OCI-LY1 (cell line): Measurements from ENCODE around the gene LRRFIP2.

ENCODE experiments used
- H2AFZ ChIP-seq: fragments of 200-600 bp; sonication (generic), shearing (Covaris generic); 2 replicates; pipeline ENCODE4 v1.6.0; 2014; ENCODE audit warnings: antibody characterized with exemption, mild to moderate bottlenecking, low read length
- H3F3A ChIP-seq: fragments of 200-600 bp; sonication (generic), shearing (Covaris generic); 2 replicates; pipeline ENCODE4 v1.6.0; 2014; ENCODE audit warnings: mild to moderate bottlenecking, antibody characterized with exemption, low read length, moderate library complexity; ENCODE audit not compliant: insufficient read depth
- H3K27ac ChIP-seq: fragments of 200-600 bp; sonication (generic); 2 replicates; pipeline ENCODE4 v1.5.1; 2014; ENCODE audit warnings: low read length, mixed run types, mild to moderate bottlenecking, low read depth; ENCODE audit not compliant: poor library complexity, severe bottlenecking
- H3K27me3 ChIP-seq: fragments of 200-600 bp; sonication (generic); 2 replicates; pipeline ENCODE4 v1.6.0; 2014; ENCODE audit warnings: antibody characterized with exemption, mild to moderate bottlenecking, low read length, moderate library complexity; ENCODE audit not compliant: insufficient read depth
- H3K36me3 ChIP-seq: fragments of 200-600 bp; sonication (generic); 2 replicates; pipeline ENCODE4 v1.6.1; 2014; ENCODE audit warnings: mild to moderate bottlenecking, antibody characterized with exemption, low read length, moderate library complexity, mixed read lengths; ENCODE audit not compliant: insufficient read depth
- H3K4me1 ChIP-seq: fragments of 200-600 bp; sonication (generic); 2 replicates; pipeline ENCODE4 v1.5.1; 2014; ENCODE audit warnings: mild to moderate bottlenecking, low read length, moderate library complexity; ENCODE audit not compliant: insufficient read depth, severe bottlenecking
- H3K4me2 ChIP-seq: fragments of 200-600 bp; sonication (generic), shearing (Covaris generic); 2 replicates; pipeline ENCODE4 v1.6.1; 2014; ENCODE audit warnings: low read length
- H3K4me3 ChIP-seq: fragments of 200-600 bp; sonication (generic); 2 replicates; pipeline ENCODE4 v1.5.1; 2014; ENCODE audit warnings: low read length, low read depth, mild to moderate bottlenecking, mixed read lengths; ENCODE audit not compliant: poor library complexity, severe bottlenecking
- H3K79me2 ChIP-seq: fragments of 200-600 bp; shearing (Covaris generic); 2 replicates; pipeline ENCODE4 v1.6.1; 2016; ENCODE audit warnings: mixed run types, low read length, mixed read lengths; ENCODE audit not compliant: insufficient read depth
- H3K9ac ChIP-seq: fragments of 200-600 bp; sonication (generic), shearing (Covaris generic); 2 replicates; pipeline ENCODE4 v1.6.1; 2014; ENCODE audit warnings: mild to moderate bottlenecking, low read length, mixed read lengths
- H3K9me2 ChIP-seq: fragments of 200-600 bp; sonication (generic), shearing (Covaris generic); 2 replicates; pipeline ENCODE4 v1.6.1; 2014; ENCODE audit warnings: low read depth, mild to moderate bottlenecking, low read length, mixed read lengths
- H3K9me3 ChIP-seq: fragments of 200-600 bp; shearing (Covaris generic); 2 replicates; pipeline ENCODE4 v1.6.1; 2014; ENCODE audit warnings: low read length, mixed read lengths
- H4K20me1 ChIP-seq: fragments of 200-600 bp; sonication (generic), shearing (Covaris generic); 2 replicates; pipeline ENCODE4 v1.6.0; 2016; ENCODE audit warnings: mild to moderate bottlenecking, low read length; ENCODE audit not compliant: insufficient read depth
- CTCF ChIP-seq: fragments of 200-600 bp; sonication (generic), shearing (Covaris generic); IDR thresholded peaks from 2 replicates; pipeline ENCODE4 v1.5.1; 2017; ENCODE audit warnings: mild to moderate bottlenecking, antibody characterized with exemption, low read length, moderate library complexity, mixed read lengths
- EZH2 ChIP-seq: fragments of 200-600 bp; sonication (generic), shearing (Covaris generic); IDR thresholded peaks from 2 replicates; pipeline ENCODE4 v1.8.0; 2017; ENCODE audit warnings: borderline replicate concordance, mixed run types, mild to moderate bottlenecking, antibody characterized with exemption, low read length, moderate library complexity, mixed read lengths

LRRFIP2 gene

GRCh38 chr3:37040231-37040630, 134.2 kb downstream of the LRRFIP2 start:
- Histone ChIP-seq H3K9me2 (no peaks in the 10 kb centered on the region), H4K20me1 (no peaks in the 10 kb centered on the region), H3F3A (no peaks in the 10 kb centered on the region), H2AFZ (no peak overlapping the region), H3K4me2 (no peak overlapping the region), H3K36me3 (peaks cover 68% of the 10 kb centered on the region), H3K4me1 (no peaks in the 10 kb centered on the region), H3K27ac (no peak overlapping the region), H3K9me3 (no peaks in the 10 kb centered on the region), H3K79me2 (no peaks in the 10 kb centered on the region), H3K27me3 (no peaks in the 10 kb centered on the region), H3K4me3 (no peak overlapping the region), H3K9ac (no peak overlapping the region)
- no peak for TF ChIP-seq CTCF
- no peak for TF ChIP-seq EZH2

- no peak overlapping the region for H3K9ac ChIP-seq
- H3K36me3 ChIP-seq, result peaks cover 77% of the 10 kb centered on the region
- no peaks in the 10 kb centered on the region for H3K9me3 ChIP-seq
- H3F3A ChIP-seq, result no peaks in the 10 kb centered on the region
- H3K27ac ChIP-seq, result no peak overlapping the region
- no peak overlapping the region for H2AFZ ChIP-seq
- no peaks in the 10 kb centered on the region for H4K20me1 ChIP-seq
- no peaks in the 10 kb centered on the region for H3K79me2 ChIP-seq
- no peaks in the 10 kb centered on the region for H3K4me1 ChIP-seq
- TF ChIP-seq CTCF (no peak), EZH2 (no peak)
- no peak overlapping the region for H3K4me3 ChIP-seq
- no peak overlapping the region for H3K4me2 ChIP-seq
- no peaks in the 10 kb centered on the region for H3K27me3 ChIP-seq
- no peaks in the 10 kb centered on the region for H3K9me2 ChIP-seq
These were observed 135.1 kb downstream of the LRRFIP2 start for GRCh38 chr3:37039161-37039846.

- Histone ChIP-seq H3K27ac (no peak overlapping the region), H3K36me3 (peaks cover 95% of the 10 kb centered on the region), H3F3A (no peaks in the 10 kb centered on the region), H3K4me1 (no peaks in the 10 kb centered on the region), H3K4me2 (no peak overlapping the region), H3K9ac (no peak overlapping the region), H4K20me1 (no peaks in the 10 kb centered on the region), H3K9me3 (no peaks in the 10 kb centered on the region), H3K4me3 (no peak overlapping the region), H3K79me2 (no peaks in the 10 kb centered on the region), H3K27me3 (no peaks in the 10 kb centered on the region), H3K9me2 (no peaks in the 10 kb centered on the region), H2AFZ (no peak overlapping the region)
- TF ChIP-seq CTCF (no peak), EZH2 (no peak)
These were observed 137.0 kb downstream of the LRRFIP2 start for GRCh38 chr3:37037352-37037751.
